ENCODE data around the gene HOOK2. TPM values are rescaled to one million over a fixed set of nuclear protein-coding genes. Genes with fewer than 3 reads are reported as not detected.

HOOK2 gene
- total RNA-seq, 4 donors from 2014 or later = 49.9 to 122 (median 65.8) TPM

DNA sequence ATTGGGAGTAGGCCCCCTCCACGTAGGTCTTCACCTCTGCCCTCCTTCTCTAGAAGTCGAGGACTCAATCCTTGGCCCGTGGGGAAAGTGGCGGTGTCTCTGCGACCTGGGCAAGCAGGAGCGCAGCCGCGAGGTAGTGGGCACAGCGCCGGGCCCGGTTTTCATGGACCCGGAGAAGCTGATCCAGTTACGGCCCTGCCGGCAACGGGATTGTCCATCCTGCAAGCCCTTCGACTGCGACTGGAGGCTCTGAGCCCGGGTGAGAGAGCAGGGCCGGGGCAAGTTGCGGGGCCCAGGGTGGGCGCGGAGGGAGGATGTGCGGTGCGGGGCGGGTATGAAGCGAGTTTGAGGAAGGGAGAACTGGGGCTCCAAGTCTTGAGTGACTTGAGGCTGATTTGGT, 28.7 kb upstream of the HOOK2 start:
- no peak for TF ChIP-seq POLR2A (IDR thresholded peaks at IDR 0.05)
- TF ChIP-seq, protein P1, sequence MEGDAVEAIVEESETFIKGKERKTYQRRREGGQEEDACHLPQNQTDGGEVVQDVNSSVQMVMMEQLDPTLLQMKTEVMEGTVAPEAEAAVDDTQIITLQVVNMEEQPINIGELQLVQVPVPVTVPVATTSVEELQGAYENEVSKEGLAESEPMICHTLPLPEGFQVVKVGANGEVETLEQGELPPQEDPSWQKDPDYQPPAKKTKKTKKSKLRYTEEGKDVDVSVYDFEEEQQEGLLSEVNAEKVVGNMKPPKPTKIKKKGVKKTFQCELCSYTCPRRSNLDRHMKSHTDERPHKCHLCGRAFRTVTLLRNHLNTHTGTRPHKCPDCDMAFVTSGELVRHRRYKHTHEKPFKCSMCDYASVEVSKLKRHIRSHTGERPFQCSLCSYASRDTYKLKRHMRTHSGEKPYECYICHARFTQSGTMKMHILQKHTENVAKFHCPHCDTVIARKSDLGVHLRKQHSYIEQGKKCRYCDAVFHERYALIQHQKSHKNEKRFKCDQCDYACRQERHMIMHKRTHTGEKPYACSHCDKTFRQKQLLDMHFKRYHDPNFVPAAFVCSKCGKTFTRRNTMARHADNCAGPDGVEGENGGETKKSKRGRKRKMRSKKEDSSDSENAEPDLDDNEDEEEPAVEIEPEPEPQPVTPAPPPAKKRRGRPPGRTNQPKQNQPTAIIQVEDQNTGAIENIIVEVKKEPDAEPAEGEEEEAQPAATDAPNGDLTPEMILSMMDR (IDR thresholded peaks at IDR 0.05) = no peak
- no peak overlapping the region for H3K4me3 ChIP-seq (ENCODE audit: low read depth, poor library complexity, severe bottlenecking)
- intact Hi-C loops (cut with DNase I; ENCODE audit: low total_unique reads) = loop anchor here (5.0 kb wide), 1 partner anchor 37 kb away; no protein-coding TSS in a partner anchor
- WGBS, 2 donors = 94% methylated on average over 26 of the region's 26 CpGs
- no peak for DNase-seq (ENCODE audit: low spot score in 2 of 2)

DNA sequence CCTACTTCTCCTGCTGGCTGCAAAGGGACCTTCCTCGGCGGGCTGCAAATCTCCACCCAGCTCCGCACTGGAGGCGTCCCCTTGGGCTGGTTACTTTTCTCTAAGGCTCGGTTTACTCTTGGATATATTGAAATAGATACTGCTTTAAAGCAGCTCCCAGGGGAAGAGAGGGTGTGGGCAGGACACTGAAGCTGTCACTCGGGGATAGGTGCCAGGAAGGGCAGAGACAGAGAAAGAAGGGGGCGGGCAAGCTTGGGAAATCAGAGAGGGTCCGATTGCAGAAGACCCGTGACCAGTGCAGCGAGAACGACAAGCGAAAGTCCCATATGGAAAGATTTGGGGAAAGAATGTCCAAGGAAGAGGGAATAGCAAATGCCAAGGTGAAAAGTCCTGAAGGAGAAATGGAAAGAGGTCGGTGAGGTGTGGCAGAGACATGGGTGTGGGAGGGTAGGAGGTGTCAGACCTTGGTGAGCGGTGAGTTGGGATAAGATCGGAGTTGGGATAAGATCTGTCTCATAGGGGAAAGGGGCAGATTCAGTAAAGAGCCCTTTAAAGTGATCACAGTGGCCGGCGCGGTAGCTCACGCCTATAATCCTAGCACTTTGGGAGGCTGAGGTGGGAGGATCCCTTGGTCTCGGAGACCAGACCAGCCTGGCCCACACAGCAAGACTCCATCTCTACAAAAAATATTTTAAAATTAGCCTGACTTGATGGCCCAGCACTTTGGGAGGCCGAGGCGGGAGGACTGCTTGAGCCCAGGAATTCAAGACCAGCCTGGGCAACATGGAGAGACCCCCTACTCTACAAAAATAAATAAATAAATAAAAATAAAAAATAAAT, 27.1 kb upstream of the HOOK2 start:
- TF ChIP-seq, protein P1 (IDR thresholded peaks at IDR 0.05) = no peak
- TF ChIP-seq POLR2A (IDR thresholded peaks at IDR 0.05) = no peak
- intact Hi-C loops (cut with DNase I; ENCODE audit: low total_unique reads) = loop anchor here (5.0 kb wide), 1 partner anchor 35 kb away; no protein-coding TSS in a partner anchor
- no peak for DNase-seq (ENCODE audit: low spot score in 2 of 2)
- WGBS, 2 donors = 31 to 38% methylated on average over 22 of the region's 22 CpGs
- H3K4me3 ChIP-seq (ENCODE audit: low read depth, poor library complexity, severe bottlenecking) = peak overlapping the region; percentile 60

DNA sequence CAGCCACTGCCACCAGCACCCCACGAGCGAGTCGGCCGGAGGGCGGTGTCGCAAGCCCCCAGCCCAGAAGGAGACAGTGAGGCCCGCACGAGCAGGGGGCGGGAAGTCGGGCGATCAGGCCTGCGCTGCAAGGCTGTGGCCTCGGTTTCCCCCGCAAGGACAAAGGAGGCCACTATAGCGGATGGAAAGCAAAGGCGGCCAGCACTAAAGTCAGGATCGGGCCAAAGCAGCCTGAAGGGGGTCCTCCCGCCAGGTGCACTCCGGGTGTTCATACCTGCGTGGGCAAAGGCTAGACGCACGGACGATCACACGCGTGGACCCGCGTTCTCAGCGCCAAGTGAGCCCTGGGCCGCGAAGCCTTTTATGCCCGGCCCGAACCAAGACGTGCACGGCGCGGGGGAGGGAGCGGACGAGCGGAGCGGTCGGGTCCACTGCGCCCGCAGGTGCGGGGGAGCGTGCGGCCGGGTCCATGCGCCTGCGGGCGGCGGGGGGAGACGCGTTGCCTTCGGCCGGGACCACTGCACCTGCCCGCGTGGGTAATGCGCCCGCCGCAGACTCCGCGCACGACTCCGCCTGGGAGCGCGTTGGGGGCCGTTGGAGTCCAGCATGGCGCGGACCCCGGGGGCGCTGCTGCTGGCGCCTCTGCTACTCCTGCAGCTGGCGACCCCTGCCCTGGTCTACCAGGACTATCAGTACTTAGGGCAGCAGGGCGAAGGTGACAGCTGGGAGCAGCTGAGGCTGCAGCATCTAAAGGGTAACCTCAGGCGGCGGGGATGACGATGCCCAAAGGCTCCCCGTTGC, 26.3 kb upstream of the HOOK2 start, which contains the start of the genes PRDX2 and THSD8:
PRDX2 (minus strand) TSS at position 335 of the 801 bp plus-strand sequence. CDS start 539 bp downstream, outside the sequence.
THSD8 (plus strand) TSS at position 604 of the 801 bp plus-strand sequence; CDS start at position 607, 3 bp downstream.
- peak; percentile 43 to 95 for DNase-seq (ENCODE audit: low spot score in 2 of 2)
- H3K4me3 ChIP-seq (ENCODE audit: low read depth, poor library complexity, severe bottlenecking) = peak within 1 kb of the TSS; percentile 60
- 0 to 2% methylated on average over 27 to 38 of the region's 78 CpGs for WGBS, 2 donors
- intact Hi-C loops (cut with DNase I; ENCODE audit: low total_unique reads) = loop anchor here (5.0 kb wide), 1 partner anchor 34 kb away; no protein-coding TSS in a partner anchor
- TF ChIP-seq POLR2A (IDR thresholded peaks at IDR 0.05) = no peak
- TF ChIP-seq, protein P1 (IDR thresholded peaks at IDR 0.05) = peak in 1 of 3 donors; percentile 10

DNA sequence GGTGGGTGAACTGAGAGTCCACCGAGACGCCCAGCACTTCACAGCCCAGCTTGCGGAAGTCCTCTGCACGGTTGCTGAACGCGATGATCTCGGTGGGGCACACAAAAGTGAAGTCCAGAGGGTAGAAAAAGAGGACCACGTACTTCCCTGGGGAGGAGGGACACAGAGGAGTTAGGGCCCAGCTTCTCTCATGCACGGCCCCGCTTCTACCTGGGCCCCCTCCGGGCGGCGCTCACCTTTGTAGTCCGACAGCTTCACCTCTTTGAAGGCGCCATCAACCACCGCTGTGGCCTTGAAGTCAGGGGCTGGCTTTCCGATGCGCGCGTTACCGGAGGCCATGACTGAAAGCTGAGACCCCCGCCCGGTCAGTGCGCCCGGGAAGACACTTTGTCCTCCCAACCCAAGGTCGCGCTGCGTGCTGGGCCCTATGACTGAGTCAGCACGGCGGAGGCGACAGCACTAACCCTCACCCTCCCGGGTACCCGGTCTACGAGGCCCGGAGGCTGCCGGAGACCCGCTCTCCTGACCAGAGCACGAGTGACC, 25.6 kb upstream of the HOOK2 start:
- peak overlapping the region; percentile 60 for H3K4me3 ChIP-seq (ENCODE audit: low read depth, poor library complexity, severe bottlenecking)
- WGBS, 2 donors = 11 to 14% methylated on average over 25 of the region's 38 CpGs
- TF ChIP-seq, protein P1 (IDR thresholded peaks at IDR 0.05) = no peak
- no peak for TF ChIP-seq POLR2A (IDR thresholded peaks at IDR 0.05)
- intact Hi-C loops (cut with DNase I; ENCODE audit: low total_unique reads) = loop anchor here (5.0 kb wide), 1 partner anchor 34 kb away; no protein-coding TSS in a partner anchor
- DNase-seq (ENCODE audit: low spot score in 2 of 2) = peak in 1 of 2 donors; percentile 87

DNA sequence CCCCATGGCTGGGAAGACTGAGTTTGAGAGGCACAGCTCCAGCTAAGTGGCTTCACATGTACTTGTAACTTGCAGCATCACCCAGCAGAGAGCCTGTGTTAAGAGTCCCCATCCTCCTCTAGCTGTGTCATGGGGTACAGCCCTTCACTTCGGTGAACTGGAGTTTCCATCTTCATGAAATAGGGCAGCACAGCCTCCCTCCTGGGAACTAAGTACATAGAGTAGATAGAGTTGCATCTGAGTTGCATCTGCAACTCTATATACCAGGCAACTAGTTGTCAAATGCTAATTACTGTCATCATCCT, 25.1 kb upstream of the HOOK2 start:
- intact Hi-C loops (cut with DNase I; ENCODE audit: low total_unique reads) = loop anchor here (5.0 kb wide), 1 partner anchor 33 kb away; no protein-coding TSS in a partner anchor
- no peak for DNase-seq (ENCODE audit: low spot score in 2 of 2)
- no peak overlapping the region for H3K4me3 ChIP-seq (ENCODE audit: low read depth, poor library complexity, severe bottlenecking)
- TF ChIP-seq, protein P1 (IDR thresholded peaks at IDR 0.05) = no peak
- TF ChIP-seq POLR2A (IDR thresholded peaks at IDR 0.05) = no peak
- 64 to 92% methylated on average over 1 of the region's 1 CpG for WGBS, 2 donors

Data from lower leg skin (tissue), 4 donors.